Vagina (tissue), 2 donors: Measurements from ENCODE around the gene BRD3. TPM values are rescaled to one million over a fixed set of nuclear protein-coding genes. Genes with fewer than 3 reads are reported as not detected.

Source experiments
- DNase-seq, 2 donors: peaks; one replicate each; pipeline ENCODE4 v3.0.0-alpha.2; 2017; ENCODE audit errors: extremely low spot score in 2 of 2
- H3K27ac ChIP-seq: fragments of 200-600 bp; sonication (generic); one replicate; pipeline ENCODE4 v1.5.1; 2019
- H3K27me3 ChIP-seq: fragments of 200-600 bp; sonication (generic); one replicate; pipeline ENCODE4 v1.5.1; 2019
- H3K36me3 ChIP-seq, 2 donors: fragments of 200-600 bp; sonication (generic); one replicate each; pipeline ENCODE4 v1.5.1; 2017 to 2019
- H3K4me1 ChIP-seq: fragments of 200-600 bp; sonication (generic); one replicate; pipeline ENCODE4 v1.5.1; 2019
- H3K4me3 ChIP-seq, 2 donors: fragments of 200-600 bp; sonication (generic); 1 replicate in 1 of 2; 2 replicates in 1 of 2; pipeline ENCODE4 v1.5.1; 2016 to 2019
- H3K9me3 ChIP-seq: fragments of 200-600 bp; sonication (generic); one replicate; pipeline ENCODE4 v1.5.1; 2019
- CTCF ChIP-seq, 3 experiments: fragments of 450-650 bp in 2 of 3; fragments of 200-600 bp in 1 of 3; sonication (generic) in 1 of 3; IDR thresholded peaks; one replicate each; pipeline ENCODE4 v1.5.1; 2017 to 2019; ENCODE audit warnings: antibody characterized with exemption in 3 of 3, mild to moderate bottlenecking in 2 of 3, moderate library complexity in 2 of 3
- POLR2A ChIP-seq, 2 donors: fragments of 450-650 bp; IDR thresholded peaks; one replicate each; pipeline ENCODE4 v1.6.1; 2017; ENCODE audit warnings: antibody characterized with exemption in 2 of 2, mild to moderate bottlenecking in 2 of 2, moderate library complexity in 2 of 2
- POLR2AphosphoS5 ChIP-seq, 2 donors: sonication (generic); formaldehyde crosslinking; IDR thresholded peaks; one replicate each; pipeline ENCODE4 v1.9.0; 2017; ENCODE audit warnings: antibody characterized with exemption in 2 of 2, mild to moderate bottlenecking in 2 of 2, low read depth in 1 of 2; ENCODE audit not compliant: insufficient read depth in 1 of 2
- intact Hi-C: fragments of 100-400 bp; cut with DNase I; formaldehyde crosslinking; loops from one replicate; pipeline ENCODE4 v1.15.1; 2023
- total RNA-seq: library from RNA; depleted of rRNA; stranded (reverse); fragments of >200 nt; gene quantifications from one replicate; pipeline ENCODE4 v1.2.3, GENCODE V29; 2016

Gene BRD3
- total RNA-seq, 1 donor from 2014 or later, result 20.4 TPM

- H3K27me3 ChIP-seq, result no peaks in the 10 kb centered on the region
- H3K36me3 ChIP-seq, result peaks cover 0 to 41% of the 10 kb centered on the region in 2 donors
- intact Hi-C loops, result no loop called here
- H3K27ac ChIP-seq, result no peak overlapping the region
- DNase-seq, result no peak
- TF ChIP-seq POLR2AphosphoS5 (IDR thresholded peaks at IDR 0.05; ENCODE audit: insufficient read depth in 1 of 2, low read depth in 1 of 2) (no peak), POLR2A (IDR thresholded peaks at IDR 0.05) (no peak), CTCF (IDR thresholded peaks at IDR 0.05) (no peak)
- H3K4me1 ChIP-seq, result peaks cover 44% of the 10 kb centered on the region
- H3K9me3 ChIP-seq, result no peaks in the 10 kb centered on the region
- H3K4me3 ChIP-seq, result no peak overlapping the region
Observed at GRCh38 chr9:134053401-134053871, 14.4 kb downstream of the BRD3 start.

DNA sequence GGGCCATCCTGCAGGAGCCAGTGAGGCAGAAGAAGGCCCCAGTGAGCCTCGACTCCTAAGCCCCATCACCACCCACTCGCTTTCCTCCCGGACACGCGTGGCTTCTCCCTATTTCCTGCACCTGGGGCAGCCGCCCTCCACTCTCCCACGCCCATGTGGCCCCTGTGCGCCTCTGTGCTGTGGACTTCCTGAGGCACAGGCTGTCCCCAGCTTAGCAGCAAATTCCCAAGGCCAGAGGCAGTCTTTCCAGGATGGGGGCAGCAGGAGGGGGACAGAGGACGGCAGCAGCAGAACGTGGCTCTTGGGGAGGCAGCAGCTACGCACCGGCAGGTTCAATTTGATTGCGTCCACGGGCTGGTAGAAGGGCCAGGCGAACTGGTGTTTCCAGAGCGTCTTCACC, 14.9 kb downstream of the BRD3 start:
- no peak overlapping the region for H3K27ac ChIP-seq
- intact Hi-C loops, result no loop called here
- H3K4me1 ChIP-seq, result peaks cover 39% of the 10 kb centered on the region
- peaks cover 0 to 45% of the 10 kb centered on the region in 2 donors for H3K36me3 ChIP-seq
- no peaks in the 10 kb centered on the region for H3K27me3 ChIP-seq
- H3K9me3 ChIP-seq, result no peaks in the 10 kb centered on the region
- TF ChIP-seq POLR2A (IDR thresholded peaks at IDR 0.05), result no peak
- no peak for TF ChIP-seq POLR2AphosphoS5 (IDR thresholded peaks at IDR 0.05; ENCODE audit: insufficient read depth in 1 of 2, low read depth in 1 of 2)
- no peak for TF ChIP-seq CTCF (IDR thresholded peaks at IDR 0.05)
- no peak overlapping the region for H3K4me3 ChIP-seq
- DNase-seq, result no peak

- H3K27me3 ChIP-seq, result no peaks in the 10 kb centered on the region
- H3K27ac ChIP-seq, result no peak overlapping the region
- H3K9me3 ChIP-seq, result no peaks in the 10 kb centered on the region
- intact Hi-C loops, result no loop called here
- H3K4me1 ChIP-seq, result peaks cover 35% of the 10 kb centered on the region
- H3K36me3 ChIP-seq, result peaks cover 0 to 50% of the 10 kb centered on the region in 2 donors
- no peak overlapping the region for H3K4me3 ChIP-seq
- DNase-seq, result no peak
- TF ChIP-seq POLR2AphosphoS5 (IDR thresholded peaks at IDR 0.05; ENCODE audit: insufficient read depth in 1 of 2, low read depth in 1 of 2) (no peak), CTCF (IDR thresholded peaks at IDR 0.05) (no peak), POLR2A (IDR thresholded peaks at IDR 0.05) (no peak)
Observed at GRCh38 chr9:134052491-134052890, 15.3 kb downstream of the BRD3 start.

DNA sequence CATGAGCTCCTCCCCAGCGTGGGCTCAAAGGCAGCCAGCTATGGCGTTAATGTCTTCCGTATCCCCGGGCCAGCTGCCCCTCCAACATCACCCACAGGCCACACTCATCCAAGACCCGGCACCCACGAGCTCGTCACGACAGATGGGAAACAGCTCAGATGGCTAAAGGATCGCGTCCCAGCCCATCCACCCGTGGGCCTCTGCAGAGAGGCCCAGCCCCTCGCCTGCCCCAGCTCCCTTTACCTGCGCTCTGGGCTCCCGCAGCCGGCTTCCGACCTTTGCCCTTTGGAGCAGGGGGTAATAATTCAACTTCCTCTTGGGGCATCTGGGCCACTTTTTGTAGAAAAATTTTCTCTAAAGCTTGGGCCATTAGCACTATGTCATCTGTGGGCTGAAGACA, 16.5 kb downstream of the BRD3 start:
- Histone ChIP-seq H3K4me3 (no peak overlapping the region), H3K36me3 (peaks cover 0 to 56% of the 10 kb centered on the region in 2 donors), H3K9me3 (no peaks in the 10 kb centered on the region), H3K27ac (no peak overlapping the region), H3K4me1 (peaks cover 23% of the 10 kb centered on the region), H3K27me3 (no peaks in the 10 kb centered on the region)
- no peak for DNase-seq
- intact Hi-C loops, result no loop called here
- TF ChIP-seq POLR2A (IDR thresholded peaks at IDR 0.05), result no peak
- TF ChIP-seq POLR2AphosphoS5 (IDR thresholded peaks at IDR 0.05; ENCODE audit: insufficient read depth in 1 of 2, low read depth in 1 of 2), result no peak
- no peak for TF ChIP-seq CTCF (IDR thresholded peaks at IDR 0.05)

DNA sequence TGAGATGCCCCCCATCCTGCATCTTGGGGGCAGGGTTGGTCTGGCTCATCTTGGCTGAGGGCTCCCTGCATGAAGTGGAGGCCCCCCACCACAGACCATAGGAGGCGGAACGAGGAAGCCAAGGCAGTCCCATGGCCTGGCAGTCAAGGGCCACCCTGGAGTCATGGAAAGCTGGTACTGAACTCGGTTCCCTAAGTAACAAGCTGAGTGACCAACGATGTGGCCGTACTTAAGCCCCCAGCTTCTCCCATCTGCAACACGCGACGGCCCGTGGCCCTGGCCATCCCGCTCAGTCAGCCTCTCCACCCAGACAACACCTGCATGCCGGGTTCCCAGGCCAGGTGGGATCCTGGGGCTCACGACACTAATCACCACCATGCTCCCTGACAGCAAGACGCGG, 17.1 kb downstream of the BRD3 start:
- Histone ChIP-seq H3K36me3 (peaks cover 0 to 62% of the 10 kb centered on the region in 2 donors), H3K27ac (no peak overlapping the region), H3K27me3 (no peaks in the 10 kb centered on the region), H3K4me3 (no peak overlapping the region), H3K9me3 (no peaks in the 10 kb centered on the region), H3K4me1 (peaks cover 17% of the 10 kb centered on the region)
- intact Hi-C loops, result no loop called here
- DNase-seq, result no peak
- no peak for TF ChIP-seq POLR2AphosphoS5 (IDR thresholded peaks at IDR 0.05; ENCODE audit: insufficient read depth in 1 of 2, low read depth in 1 of 2)
- no peak for TF ChIP-seq CTCF (IDR thresholded peaks at IDR 0.05)
- no peak for TF ChIP-seq POLR2A (IDR thresholded peaks at IDR 0.05)
